Thyroid gland (tissue), 4 donors: ENCODE measurements around the gene DDIAS.

Experiments
- POLR2A ChIP-seq, 2 donors: fragments of 450-650 bp; IDR thresholded peaks; one replicate each; pipeline ENCODE4 v1.6.1; 2017; ENCODE audit warnings: antibody characterized with exemption in 2 of 2, mild to moderate bottlenecking in 2 of 2, moderate library complexity in 1 of 2
- TF ChIP-seq, protein P1 (sequence below), 6 experiments: fragments of 200-600 bp in 3 of 6; fragments of 450-650 bp in 3 of 6; sonication (generic) in 3 of 6; IDR thresholded peaks; one replicate each; pipeline ENCODE4 v1.5.1; 2016 to 2019; ENCODE audit warnings: antibody characterized with exemption in 6 of 6, mild to moderate bottlenecking in 2 of 6, inconsistent platforms in 1 of 6, moderate library complexity in 1 of 6

DNA sequence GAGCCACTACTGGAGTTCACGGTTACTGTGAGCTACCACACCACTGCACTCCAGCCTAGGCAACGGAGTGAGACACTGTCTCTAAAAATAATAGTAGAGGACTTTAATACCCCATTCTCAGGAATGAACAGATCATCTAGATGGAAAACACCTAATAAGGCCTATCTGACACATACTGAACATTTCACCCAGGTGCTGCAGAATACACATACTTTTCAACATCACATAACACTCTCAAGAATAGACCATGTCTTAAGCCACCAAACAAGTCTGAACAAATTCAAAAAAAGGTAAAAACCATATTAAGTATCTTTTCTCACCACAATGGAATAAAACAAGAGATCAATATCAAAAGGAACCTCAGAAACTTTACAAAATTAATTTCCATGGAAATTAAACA, 37.9 kb downstream of the DDIAS start:
- TF ChIP-seq, protein P1, sequence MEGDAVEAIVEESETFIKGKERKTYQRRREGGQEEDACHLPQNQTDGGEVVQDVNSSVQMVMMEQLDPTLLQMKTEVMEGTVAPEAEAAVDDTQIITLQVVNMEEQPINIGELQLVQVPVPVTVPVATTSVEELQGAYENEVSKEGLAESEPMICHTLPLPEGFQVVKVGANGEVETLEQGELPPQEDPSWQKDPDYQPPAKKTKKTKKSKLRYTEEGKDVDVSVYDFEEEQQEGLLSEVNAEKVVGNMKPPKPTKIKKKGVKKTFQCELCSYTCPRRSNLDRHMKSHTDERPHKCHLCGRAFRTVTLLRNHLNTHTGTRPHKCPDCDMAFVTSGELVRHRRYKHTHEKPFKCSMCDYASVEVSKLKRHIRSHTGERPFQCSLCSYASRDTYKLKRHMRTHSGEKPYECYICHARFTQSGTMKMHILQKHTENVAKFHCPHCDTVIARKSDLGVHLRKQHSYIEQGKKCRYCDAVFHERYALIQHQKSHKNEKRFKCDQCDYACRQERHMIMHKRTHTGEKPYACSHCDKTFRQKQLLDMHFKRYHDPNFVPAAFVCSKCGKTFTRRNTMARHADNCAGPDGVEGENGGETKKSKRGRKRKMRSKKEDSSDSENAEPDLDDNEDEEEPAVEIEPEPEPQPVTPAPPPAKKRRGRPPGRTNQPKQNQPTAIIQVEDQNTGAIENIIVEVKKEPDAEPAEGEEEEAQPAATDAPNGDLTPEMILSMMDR (IDR thresholded peaks at IDR 0.05) = no peak
- no peak for TF ChIP-seq POLR2A (IDR thresholded peaks at IDR 0.05)
